ENCODE results near the gene FMN2.

FMN2 gene

DNA sequence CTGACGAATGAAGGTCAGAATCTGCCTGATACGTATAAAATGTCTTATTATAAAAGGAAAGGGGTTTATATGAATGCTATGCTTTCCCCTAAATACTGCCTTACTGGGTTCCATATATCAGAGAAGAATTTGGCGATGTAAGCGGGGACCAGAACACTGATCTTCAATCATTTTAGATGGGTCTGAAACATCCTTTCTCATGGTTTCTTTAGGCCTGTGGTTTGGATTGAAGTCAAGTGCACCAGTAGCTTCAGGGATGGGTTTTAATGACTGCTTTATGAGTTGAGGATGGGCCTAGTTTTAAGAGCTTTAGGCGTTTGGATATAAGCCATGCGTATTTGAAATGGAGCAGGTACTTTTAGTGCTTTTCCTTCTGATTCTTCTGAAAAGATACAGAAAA lies 6.9 kb downstream of the FMN2 start:
- no peak for ATAC-seq
- DNase-seq, result no peak

DNA sequence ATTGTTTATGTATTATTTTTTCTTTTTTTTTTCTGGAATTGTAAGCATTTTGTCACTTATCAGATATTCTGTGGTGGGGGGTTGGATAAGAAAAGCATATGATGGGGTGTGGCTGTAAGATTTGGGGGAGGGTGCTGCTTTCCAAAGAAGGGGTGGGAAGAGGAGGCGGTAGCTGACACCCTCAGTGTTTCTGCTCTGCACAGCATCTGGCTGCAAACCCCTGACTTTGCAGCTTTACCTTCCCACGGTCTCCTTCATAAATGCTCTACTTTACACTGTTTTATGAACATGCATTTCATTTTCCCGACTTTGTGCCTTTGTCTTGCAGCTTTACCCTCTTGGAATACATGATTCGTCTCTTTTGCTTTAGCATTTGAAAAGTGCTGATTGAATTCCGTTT lies 7.6 kb downstream of the FMN2 start:
- DNase-seq (no peak), ATAC-seq (no peak)

DNA sequence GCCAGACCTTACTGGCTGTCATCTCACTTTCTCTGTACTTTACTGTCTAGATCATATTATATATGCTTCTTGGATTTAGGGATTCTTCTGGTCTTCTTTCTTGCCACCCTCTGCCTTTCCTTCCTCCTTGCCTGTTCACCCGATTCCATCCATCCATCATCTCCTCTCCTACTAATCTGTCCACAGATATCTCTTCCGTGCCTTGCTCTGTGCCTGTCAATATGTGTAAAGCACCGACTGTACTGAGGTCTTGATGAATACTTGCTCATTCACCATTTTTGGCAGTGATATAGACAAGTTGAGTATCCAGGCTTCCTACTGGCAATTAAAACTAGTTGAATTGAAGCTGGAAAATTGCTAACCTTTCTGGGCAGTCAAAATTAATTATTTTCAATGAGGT lies 8.1 kb downstream of the FMN2 start:
- DNase-seq, result no peak
- no peak for ATAC-seq

DNA sequence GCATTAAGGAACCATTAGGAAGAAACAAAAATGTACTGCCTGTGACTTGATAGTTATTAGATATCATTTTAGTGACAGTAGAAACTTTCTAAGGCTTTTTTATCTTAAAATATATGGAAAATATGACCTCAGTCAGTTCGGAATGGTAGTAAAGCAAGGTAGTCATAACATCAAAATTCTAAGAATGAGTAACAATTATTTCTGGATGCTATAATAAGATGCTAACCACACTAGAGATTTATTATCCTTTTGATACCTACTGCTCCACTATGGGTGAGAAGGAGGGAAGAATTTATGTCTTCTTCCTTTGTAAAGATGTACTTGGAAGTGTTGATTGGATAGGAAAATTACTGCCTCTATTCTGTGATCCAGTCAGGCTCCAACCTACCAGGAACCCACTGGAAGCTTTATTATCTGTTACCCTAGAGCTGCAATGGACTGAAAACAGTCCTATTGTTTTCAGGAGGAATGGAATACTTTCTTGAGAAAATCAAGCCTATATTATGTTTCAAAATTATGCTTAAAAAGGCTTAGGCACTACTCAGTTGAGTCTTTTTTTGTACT lies 8.8 kb downstream of the FMN2 start:
- no peak for ATAC-seq
- no peak for DNase-seq

DNA sequence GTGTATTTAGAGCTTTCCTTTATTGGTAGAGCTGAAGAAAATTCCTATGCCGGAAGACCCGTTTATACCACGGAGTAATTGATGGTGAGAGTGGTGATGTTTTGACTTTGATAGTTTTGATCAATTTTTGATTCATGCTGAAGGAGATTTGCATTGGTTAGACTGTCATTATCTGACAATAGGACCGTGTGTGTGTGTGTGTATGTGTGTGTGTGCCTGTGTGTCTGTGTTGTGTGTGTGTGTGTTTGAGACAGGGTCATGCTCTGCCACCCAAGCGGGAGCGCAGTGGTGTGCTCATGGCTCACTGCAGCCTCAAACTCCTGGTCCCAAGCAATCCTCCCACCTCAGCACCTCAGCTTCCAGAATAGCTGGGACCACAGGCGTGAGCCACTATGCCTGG lies 9.6 kb downstream of the FMN2 start:
- ATAC-seq (no peak), DNase-seq (no peak)

DNA sequence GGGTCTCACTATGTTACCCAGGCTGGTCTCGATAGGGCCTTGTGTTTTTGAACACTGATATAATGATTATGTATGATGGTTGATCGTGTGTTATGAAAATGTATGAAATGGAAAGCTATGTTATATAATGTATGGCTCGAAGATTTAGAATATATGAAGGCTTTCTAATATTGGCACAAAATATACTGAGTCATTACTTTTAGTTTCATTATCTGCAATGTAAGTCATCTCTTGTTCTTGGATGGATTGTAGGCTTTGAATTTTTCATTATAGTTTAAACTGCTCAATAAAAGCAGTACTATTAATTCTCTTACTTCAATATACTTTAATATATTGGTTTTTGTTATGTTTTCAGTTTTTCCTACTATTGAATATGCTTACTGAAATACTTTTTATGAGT lies 10.1 kb downstream of the FMN2 start:
- DNase-seq (no peak), ATAC-seq (no peak)

DNA sequence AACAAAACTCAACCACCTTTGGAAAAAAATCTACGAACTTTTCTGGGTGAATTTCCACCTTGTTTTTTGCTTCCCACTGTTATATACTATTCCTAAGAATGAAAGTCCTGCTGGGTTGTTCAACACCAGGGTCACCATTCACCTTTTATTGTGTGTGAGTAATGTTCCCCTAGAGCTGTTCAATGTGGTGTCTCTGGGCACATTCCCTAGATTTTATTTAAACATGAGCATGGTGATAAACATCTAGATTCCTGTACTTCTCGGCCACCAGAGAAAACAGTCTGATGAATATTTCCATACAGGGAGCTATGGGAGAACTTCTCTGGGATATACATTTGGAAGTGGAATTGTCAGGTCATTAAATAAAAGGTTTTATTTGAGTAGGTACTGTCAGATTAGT lies 13.0 kb downstream of the FMN2 start:
- no peak for ATAC-seq
- no peak for DNase-seq

DNA sequence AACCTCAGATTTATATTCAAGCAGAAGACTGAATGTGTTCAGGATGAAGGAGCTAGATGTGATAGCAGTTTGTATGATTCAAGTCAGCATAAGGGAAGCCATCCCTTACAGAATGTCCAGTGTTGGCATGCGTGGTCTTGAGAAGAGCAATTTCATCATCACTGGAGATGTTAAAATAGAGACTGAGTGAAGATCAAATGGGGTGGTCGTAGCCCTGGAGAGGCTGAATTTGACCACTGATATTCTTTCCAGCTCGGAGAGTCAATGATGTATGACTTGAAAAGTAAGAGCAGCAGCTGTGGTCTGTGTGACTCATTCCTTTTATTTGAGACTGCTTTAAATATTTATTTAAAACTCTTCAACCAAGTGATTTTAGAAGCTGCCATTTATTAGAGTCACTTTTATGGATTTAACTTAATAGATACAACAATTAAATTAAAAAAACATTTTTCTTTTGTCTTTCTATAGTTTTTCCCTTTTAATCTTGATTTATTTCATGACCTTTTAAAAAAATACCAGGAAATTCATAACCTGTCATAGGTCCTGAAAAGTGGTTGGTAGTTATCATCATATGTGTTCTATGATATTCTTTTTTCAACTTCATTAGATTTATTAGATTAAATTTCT lies 15.5 kb downstream of the FMN2 start:
- DNase-seq (no peak), ATAC-seq (no peak)

DNA sequence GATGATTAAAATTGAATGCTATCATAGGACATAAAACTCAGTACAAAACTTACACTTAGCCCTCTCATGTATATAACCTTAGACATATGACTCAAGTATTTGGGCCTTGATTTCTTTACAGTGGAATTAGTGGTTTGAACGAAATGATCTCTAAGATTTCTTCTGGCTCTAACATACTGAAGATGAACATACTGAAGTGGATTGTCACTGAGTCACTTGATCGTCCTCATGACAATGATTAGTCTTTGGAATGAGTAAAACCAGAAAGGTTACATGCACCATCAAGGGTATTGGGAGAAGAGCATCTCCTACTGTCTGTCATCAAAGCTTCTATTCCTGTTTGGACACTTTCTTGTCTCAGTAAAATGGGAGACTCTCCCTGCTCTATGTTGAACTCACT lies 17.4 kb downstream of the FMN2 start:
- DNase-seq (no peak), ATAC-seq (no peak)

DNA sequence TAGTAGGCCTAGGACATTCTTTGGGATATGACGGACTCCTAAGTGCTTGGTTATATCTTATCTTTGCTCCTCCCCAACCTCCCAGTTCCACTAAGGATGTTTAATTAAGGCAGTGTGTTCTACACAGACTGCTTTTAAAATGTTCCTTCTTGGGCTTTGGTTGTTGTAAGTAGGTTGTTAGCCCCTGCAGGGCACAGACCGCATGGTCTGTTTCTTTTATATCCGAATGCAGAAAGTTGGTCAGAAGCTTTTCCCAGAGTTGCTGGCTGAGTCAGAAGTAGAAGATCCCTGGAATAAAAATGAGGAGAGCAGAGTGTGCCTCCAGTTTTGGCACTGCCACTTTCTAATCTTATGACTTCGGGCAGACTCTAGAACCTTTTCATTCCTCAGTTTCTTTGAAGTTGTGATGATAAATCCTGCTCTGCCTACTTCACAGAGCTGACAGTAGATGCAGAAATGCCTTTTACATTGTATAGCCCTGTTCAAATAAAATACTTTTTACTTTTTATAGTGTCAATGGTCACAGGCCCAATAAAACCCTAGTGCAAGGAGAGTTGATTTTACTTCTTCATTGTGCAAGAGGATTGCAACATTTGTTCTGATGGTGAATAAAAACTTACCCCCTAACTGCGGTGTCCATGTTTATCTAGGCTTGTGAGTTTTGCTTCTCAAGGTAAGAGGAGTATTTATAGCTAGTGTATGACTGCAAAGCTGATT lies 18.4 kb downstream of the FMN2 start:
- no peak for ATAC-seq
- DNase-seq, result no peak

DNA sequence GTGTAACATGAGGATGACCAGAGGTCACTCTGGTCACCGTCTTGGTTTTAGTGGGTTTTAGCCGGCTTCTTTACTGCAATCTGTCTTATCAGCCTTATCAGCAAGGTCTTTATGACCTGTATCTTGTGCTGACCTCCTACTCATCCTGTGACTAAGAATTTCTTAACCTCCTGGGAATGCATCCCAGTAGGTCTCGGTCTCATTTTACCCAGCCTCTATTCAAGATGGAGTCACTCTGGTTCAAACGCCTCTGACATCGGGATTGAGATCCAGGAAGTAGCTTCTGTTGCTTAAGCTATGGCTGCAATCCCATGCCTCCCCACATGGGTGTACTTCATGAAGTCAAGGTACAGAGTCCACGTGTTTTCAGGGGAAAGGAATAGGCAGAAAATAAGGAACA lies 19.9 kb downstream of the FMN2 start:
- no peak for DNase-seq
- no peak for ATAC-seq

DNA sequence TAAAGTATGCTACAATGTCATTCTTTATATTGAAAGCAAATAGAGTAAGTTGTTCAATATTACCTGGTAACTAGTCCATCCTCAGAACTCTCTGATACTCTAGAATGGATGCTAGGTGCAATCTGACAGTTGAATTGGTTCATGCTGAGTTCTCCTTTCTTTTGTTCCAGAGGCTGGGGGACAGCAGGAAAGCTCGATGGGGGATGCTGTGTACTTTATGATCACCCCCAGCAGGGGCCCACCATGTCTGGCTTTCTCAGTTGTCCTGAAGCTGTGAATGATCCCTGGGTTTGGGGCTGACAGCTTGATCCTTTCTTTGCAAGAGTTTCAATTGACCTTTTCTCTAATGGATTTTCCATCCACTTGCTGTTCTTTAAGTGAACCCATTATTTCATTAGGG lies 22.5 kb downstream of the FMN2 start:
- no peak for ATAC-seq

DNA sequence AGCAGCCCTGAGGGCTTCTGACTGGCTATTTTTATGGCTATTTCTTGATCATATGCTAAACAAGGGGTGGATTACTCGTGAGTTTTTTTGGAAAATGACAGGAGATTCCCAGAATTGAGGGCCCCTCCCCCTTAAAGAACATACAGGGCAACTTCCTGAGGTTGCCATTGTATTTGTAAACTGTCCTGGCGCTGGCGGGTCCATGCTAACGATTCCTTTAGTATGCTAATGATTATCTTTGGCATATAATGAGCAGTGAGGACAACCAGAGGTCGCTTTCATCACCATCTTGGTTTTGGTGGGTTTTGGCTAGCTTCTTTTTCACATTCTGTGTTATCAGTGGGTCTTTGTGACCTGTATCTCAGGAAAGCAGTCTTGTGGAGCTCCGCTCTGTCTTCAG lies 24.1 kb downstream of the FMN2 start:
- ATAC-seq, result no peak
- no peak for DNase-seq

More for the DNA sequence above, 22.5 kb downstream of the FMN2 start:
- DNase-seq, result no peak

DNA sequence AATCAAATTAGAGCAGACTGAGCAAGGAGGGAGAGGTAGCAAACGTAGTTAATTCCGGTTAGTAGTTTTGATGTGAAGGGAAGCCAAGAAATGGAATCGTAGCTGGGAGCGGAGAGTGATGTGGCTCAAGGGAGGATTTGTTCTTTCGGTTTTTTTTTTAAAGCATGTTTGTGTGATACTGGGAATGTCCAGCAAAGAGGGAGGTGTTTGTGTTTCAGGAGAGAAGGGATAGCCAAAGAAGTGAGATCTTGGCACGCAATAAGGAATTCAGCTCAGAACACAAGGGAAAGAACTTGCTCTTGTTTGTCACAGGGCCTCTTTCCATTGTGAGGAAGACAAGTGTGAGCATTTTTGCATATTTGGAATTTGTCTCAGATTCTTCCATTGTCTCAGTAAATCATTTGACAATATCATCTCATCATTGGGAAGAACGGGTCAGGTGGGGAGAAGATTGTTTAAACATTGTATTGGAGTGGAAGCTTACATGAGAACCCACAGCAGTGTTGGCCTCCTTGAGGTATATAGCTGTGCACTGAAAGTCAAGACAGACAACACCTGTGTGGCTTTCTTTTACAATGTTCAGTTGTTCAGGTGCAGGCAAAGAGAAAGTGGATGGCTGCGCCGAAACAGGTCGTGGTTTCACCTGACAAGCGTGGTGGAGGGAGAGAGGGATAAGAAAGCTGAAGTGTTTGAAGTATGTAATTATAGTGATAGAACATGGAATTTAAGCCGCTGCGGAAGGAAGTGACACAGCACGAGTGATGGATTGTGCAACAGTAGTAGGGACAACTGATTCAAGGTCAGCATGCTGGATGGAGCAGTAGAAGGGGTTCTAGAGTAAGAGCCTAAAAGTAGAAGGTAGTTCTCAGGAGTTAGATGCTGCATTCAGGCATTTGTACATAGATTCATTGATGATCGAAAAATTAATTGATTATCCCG lies 25.4 kb downstream of the FMN2 start:
- DNase-seq (no peak), ATAC-seq (no peak)

DNA sequence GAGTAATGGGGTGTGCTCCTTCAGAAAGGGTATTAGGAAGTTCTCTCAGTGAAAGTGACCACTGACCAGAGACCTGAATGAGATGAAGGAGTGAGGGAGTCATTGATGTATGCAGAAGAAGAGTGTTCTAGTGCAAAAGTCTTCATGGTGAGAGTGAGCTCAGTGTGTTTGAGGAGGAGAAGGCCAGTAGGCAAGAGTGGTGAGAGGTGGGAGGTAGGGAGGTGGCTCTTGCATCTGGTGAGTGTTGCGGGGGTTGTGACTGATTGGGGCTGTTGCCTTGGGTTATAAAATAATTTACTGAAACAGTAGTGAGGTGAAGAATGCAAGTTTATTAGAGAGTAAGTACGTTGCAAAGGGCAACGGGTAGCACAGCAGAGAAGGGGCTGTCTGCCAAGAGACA lies 26.2 kb downstream of the FMN2 start:
- no peak for ATAC-seq

DNA sequence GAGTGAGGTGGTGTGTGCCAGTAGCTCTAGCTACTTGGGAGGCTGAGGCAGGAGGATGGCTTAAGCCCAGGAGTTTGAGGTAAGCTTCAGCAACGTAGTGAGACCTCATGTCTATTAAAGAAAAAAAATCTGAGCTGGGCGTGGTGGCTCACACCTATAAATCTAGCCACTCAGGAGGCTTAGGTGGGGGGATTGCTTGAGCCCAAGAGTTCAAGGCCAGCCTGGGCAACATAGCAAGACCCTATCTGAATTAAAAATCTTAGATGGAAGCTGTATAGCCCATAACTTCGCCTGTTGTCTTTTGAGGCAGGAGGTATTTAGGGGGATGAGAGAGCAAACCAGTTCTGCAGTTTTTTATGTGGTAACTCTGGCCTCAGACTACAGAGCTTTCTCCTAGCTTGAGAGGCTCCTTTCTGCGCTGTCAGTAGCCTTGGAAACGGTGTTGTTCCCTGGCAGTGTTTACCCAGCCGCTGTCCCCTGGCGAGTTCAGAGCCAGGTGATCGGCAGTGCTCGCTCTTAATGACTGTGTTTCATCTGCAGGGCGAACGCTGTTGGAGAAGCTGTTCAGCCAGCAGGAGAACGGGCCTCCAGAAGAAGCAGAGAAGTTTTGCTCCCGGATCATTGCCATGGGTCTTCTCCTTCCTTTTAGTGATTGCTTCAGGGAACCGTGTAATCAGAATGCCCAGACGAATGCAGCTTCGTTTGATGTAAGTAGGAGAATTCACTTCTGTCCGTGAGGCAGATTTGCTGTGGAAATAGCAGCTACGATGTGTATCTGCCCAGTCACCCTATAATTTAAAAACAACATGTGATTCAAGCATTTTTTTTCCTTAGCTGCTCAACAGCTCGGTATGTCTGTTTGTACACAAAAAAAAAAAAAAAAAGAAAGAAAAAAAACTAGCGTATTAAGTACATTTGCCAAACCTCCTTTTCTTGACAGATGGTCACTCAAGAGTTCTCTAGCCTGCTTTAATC lies 31.2 kb downstream of the FMN2 start:
- no peak for DNase-seq
- no peak for ATAC-seq

More for the DNA sequence above, 26.2 kb downstream of the FMN2 start:
- no peak for DNase-seq

DNA sequence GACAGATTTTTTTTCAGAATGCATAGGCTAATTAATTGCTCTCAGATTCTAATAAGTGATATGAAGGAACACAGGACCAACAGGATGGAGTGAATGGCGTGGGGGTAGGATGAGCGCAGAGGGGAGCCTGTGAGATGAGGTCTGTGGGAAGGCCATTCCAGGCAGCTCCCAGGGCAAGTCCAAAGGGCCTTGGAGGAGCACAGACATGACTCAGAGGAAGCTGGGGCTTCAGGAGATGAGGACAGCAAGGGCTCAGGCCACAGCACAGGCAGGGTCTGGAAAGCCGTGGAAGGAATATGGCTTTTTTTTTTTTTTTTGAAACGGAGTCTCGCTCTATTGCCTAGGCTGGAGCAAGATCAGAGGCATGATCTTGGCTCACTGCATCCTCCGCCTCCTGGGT lies 35.1 kb downstream of the FMN2 start:
- ATAC-seq (no peak), DNase-seq (no peak)

DNA sequence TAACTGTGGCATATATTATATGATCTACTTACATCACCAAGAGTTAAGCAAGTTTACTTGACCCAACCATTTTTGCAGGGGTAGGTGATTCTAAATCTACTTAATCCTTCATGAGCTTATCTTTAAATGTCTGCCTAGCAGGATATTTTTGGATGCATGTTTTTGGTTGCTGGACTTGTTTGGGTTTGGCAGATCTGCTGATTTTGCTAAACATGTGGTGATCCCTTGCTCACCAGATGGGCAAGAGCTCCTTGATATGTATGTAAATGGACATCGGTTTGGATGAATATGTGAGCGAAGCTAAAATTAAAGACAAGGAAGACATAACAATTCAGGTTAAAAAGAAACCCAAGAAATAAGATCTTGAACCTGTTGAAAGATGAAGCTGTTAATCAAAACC lies 36.7 kb downstream of the FMN2 start:
- ATAC-seq (no peak), DNase-seq (no peak)

DNA sequence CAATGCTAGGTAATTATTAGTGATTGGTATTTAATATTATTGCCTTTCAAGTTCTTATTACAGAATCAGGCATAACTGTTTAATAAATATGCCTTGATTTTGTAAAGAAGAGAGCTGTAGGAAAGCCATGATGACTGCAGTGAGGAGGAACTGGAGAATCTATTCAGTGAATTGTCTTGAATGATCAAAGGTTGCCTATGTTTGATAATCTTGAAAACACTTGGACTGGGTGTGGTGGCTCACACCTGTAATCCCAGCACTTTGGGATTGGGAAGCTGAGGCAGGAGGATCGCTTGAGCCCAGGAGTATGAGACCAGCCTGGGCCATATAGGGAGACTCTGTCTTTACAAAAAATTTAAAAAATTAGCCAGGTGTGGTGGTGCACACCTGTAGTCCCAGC lies 42.4 kb downstream of the FMN2 start:
- DNase-seq (no peak), ATAC-seq (no peak)

DNA sequence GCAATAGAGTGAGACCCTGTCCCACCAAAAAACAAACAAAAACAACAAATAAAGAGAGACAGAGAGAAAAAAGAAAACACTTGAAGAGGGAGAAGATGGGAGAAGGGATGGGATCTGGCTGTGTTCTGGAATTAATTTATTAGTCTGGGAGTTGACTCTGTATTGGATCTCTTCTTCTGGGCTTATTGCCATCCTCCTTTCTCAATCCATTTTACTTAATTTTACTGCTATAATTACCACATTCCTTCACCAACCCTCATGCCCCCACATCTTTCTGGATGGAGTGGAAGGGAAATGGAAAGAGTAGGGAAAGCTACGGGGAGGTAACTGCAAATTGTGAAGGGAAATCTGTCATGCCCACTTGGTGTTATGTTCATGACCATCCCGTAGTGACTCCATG lies 42.9 kb downstream of the FMN2 start:
- no peak for DNase-seq
- no peak for ATAC-seq

DNA sequence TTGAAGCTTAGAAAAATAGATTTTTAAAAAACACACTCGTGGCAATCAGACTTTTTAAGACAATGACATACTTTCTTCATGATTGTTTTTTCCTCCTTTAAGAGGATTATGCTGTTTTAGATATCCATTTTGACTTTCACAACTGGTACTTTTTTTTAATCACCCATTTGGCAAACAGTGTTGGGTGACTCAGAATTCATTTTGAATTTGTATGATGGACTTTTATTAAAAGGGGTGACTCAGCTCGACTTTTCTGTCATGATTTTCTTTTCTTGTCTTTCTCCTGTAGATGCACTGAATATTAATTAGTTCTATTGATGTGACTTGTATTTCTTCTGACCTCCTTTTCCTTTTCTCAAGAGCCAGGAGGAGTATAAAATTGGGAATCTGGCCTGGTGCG lies 44.7 kb downstream of the FMN2 start:
- no peak for DNase-seq
- no peak for ATAC-seq

DNA sequence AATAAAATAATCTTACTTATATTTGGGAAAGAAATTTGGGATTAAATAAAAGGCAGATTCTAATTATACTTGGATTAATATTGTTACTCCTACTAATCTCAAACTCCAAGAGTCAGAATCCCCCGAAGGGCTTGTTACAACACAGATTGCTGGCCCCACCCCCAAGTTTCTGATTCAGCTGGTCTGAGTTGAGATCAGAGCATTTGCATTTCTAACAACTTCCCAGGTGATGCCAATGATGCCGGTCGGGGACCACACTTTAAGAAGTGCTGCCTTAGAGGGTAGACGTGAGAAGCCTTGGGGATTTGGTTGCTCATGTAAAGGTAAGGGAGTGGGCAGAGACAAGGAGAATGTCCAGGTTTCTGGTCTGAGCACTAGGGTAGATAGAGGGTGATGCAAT lies 47.2 kb downstream of the FMN2 start:
- ATAC-seq, result no peak
- DNase-seq, result no peak

All from stimulated activated naive CD8-positive, alpha-beta T cell treated with anti-CD3 and anti-CD28 coated beads, Interleukin-15, Interleukin-2, amounts not matched to agents 100 U/mL and 50 U/mL, for 24 hours (primary cell).